Thyroid gland (tissue), 4 donors: ENCODE measurements around the gene DCLK2. TPM values are rescaled to one million over a fixed set of nuclear protein-coding genes. Genes with fewer than 3 reads are reported as not detected.
A peak's percentile ranks its signal among the peaks of the same experiment; 100 is the strongest.

Experiments used
- DNase-seq, 2 donors: peaks; one replicate each; pipeline ENCODE4 v3.0.0-alpha.2; 2019
- H3K27ac ChIP-seq, 3 donors: fragments of 200-600 bp; sonication (generic); 1 replicate in 2 of 3; 2 replicates in 1 of 3; pipeline ENCODE4 v1.5.1; 2016 to 2019; ENCODE audit warnings: mild to moderate bottlenecking in 1 of 3, moderate library complexity in 1 of 3
- H3K27me3 ChIP-seq: fragments of 200-600 bp; sonication (generic); one replicate; pipeline ENCODE4 v1.5.1; 2019
- H3K36me3 ChIP-seq, 2 donors: fragments of 200-600 bp; sonication (generic); one replicate each; pipeline ENCODE4 v1.5.1; 2016 to 2019
- H3K4me1 ChIP-seq, 2 donors: fragments of 200-600 bp; sonication (generic); one replicate each; pipeline ENCODE4 v1.5.1; 2017 to 2019
- H3K4me3 ChIP-seq, 3 donors: fragments of 200-600 bp; sonication (generic); replicated peaks in 1 of 3; 1 replicate in 2 of 3; 2 replicates in 1 of 3; pipeline ENCODE4 v1.5.1; 2016; ENCODE audit warnings: mild to moderate bottlenecking in 1 of 3
- H3K9me3 ChIP-seq: fragments of 200-600 bp; sonication (generic); one replicate; pipeline ENCODE4 v1.5.1; 2017
- POLR2A ChIP-seq, 2 donors: fragments of 450-650 bp; IDR thresholded peaks; one replicate each; pipeline ENCODE4 v1.6.1; 2017; ENCODE audit warnings: antibody characterized with exemption in 2 of 2, mild to moderate bottlenecking in 2 of 2, moderate library complexity in 1 of 2
- WGBS, 2 donors: methylation state at CpG; one replicate each; pipeline ENCODE4 v1.1.5; 2017; 5-methylcytosine and 5-hydroxymethylcytosine counted together
- intact Hi-C: fragments of 100-400 bp; cut with DNase I; formaldehyde crosslinking; loops from one replicate; pipeline ENCODE4 v1.15.1; 2023
- total RNA-seq, 4 donors: library from RNA; depleted of rRNA; stranded (reverse); fragments of >200 nt; gene quantifications; one replicate each; pipeline ENCODE4 v1.2.3, GENCODE V29; 2016
- TF ChIP-seq, protein P1 (sequence below), 6 experiments: fragments of 200-600 bp in 3 of 6; fragments of 450-650 bp in 3 of 6; sonication (generic) in 3 of 6; IDR thresholded peaks; one replicate each; pipeline ENCODE4 v1.5.1; 2016 to 2019; ENCODE audit warnings: antibody characterized with exemption in 6 of 6, mild to moderate bottlenecking in 2 of 6, inconsistent platforms in 1 of 6, moderate library complexity in 1 of 6

The DCLK2 gene
- total RNA-seq, 4 donors from 2014 or later: 6.6 to 19.7 (median 12.3) TPM

GRCh38 chr4:150096625-150097024 lies 18.4 kb downstream of the DCLK2 start:
- H3K36me3 ChIP-seq: no peaks in the 10 kb centered on the region
- no peaks in the 10 kb centered on the region for H3K27me3 ChIP-seq
- intact Hi-C loops: no loop called here
- H3K9me3 ChIP-seq: no peaks in the 10 kb centered on the region
- DNase-seq: peak; percentile 55 to 63
- no peak overlapping the region for H3K27ac ChIP-seq
- peaks cover 0 to 6% of the 10 kb centered on the region in 2 donors for H3K4me1 ChIP-seq
- WGBS, 2 donors: 31 to 47% methylated on average over 3 of the region's 3 CpGs
- H3K4me3 ChIP-seq: no peak overlapping the region
- TF ChIP-seq POLR2A (IDR thresholded peaks at IDR 0.05): no peak
- TF ChIP-seq, protein P1, sequence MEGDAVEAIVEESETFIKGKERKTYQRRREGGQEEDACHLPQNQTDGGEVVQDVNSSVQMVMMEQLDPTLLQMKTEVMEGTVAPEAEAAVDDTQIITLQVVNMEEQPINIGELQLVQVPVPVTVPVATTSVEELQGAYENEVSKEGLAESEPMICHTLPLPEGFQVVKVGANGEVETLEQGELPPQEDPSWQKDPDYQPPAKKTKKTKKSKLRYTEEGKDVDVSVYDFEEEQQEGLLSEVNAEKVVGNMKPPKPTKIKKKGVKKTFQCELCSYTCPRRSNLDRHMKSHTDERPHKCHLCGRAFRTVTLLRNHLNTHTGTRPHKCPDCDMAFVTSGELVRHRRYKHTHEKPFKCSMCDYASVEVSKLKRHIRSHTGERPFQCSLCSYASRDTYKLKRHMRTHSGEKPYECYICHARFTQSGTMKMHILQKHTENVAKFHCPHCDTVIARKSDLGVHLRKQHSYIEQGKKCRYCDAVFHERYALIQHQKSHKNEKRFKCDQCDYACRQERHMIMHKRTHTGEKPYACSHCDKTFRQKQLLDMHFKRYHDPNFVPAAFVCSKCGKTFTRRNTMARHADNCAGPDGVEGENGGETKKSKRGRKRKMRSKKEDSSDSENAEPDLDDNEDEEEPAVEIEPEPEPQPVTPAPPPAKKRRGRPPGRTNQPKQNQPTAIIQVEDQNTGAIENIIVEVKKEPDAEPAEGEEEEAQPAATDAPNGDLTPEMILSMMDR (IDR thresholded peaks at IDR 0.05): no peak

DNA sequence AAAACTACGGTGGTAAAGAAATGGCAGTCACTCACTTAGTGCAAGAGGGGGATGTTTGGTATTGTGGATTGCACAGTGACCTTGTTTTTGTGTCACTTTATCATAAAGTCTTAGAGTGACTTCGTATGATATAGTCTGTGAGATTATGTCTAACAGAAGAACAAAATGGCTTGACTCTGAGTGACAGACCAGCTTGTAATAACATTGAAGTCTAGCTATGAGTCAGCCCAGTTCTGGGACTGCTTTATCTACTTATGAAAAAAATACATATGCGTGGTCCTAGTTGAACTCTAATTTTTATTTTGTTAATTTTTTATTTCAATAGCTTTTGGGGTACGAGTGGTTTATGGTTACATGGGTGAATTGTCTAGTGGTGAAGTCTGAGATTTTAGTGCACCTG lies 20.0 kb downstream of the DCLK2 start:
- Histone ChIP-seq H3K27ac (no peak overlapping the region), H3K9me3 (no peaks in the 10 kb centered on the region), H3K36me3 (no peaks in the 10 kb centered on the region), H3K4me3 (no peak overlapping the region), H3K27me3 (no peaks in the 10 kb centered on the region), H3K4me1 (peaks cover 0 to 6% of the 10 kb centered on the region in 2 donors)
- TF ChIP-seq, protein P1 (IDR thresholded peaks at IDR 0.05): no peak
- no peak for TF ChIP-seq POLR2A (IDR thresholded peaks at IDR 0.05)
- no peak for DNase-seq
- intact Hi-C loops: no loop called here
- WGBS, 2 donors: 82 to 85% methylated on average over 4 of the region's 4 CpGs

DNA sequence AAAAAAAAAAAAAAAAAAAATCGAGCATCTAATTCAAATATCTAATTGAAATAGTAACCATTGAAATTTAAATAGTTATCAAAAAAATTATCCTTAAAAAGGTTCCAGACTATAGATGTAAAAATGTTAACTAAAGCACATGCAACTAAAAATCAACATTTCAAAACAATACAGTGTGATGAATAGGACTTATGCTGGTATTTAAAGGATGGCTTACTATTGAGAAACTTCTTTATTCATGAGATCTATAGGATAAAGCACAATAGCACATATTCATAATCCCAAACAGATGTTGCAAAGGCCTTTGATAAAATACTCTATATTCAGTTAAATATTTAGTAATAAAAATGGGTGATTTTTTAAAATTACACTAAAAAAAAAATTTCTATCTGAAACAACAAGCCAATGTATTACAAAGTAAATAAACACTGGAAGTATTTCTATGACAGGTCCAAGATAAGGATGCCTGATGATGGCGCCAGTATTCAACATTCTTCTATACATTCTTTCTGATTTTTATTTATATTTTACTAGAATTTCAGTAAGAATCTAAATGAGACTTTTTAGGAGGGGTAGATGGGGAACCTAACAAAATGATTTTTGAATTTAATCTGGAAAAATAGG lies 26.3 kb downstream of the DCLK2 start:
- no peaks in the 10 kb centered on the region for H3K4me1 ChIP-seq
- no peaks in the 10 kb centered on the region for H3K27me3 ChIP-seq
- no peak for DNase-seq
- no peaks in the 10 kb centered on the region for H3K36me3 ChIP-seq
- WGBS, 2 donors: 91 to 98% methylated on average over 2 of the region's 2 CpGs
- no peak overlapping the region for H3K27ac ChIP-seq
- intact Hi-C loops: no loop called here
- TF ChIP-seq, protein P1 (IDR thresholded peaks at IDR 0.05): no peak
- no peak for TF ChIP-seq POLR2A (IDR thresholded peaks at IDR 0.05)
- no peaks in the 10 kb centered on the region for H3K9me3 ChIP-seq
- no peak overlapping the region for H3K4me3 ChIP-seq

DNA sequence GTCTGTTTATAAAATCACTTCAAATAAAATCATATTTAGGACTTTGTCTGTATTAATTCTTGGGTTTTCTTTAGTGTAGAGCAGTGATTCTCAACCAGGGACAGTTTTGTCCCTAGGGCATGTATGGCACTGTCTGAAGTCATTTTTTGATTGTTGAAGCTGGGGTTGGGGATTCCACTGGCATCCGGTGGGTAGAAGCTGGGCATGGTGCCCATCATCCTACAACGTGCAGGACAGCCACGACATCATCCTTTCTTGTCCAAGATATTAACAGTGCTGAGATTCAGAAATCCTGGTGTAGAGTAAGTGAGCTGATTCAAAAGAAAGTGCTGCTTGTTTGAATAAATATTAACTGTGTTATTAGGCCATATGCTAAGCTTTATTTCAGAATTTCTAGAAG lies 28.6 kb downstream of the DCLK2 start:
- no peak overlapping the region for H3K27ac ChIP-seq
- intact Hi-C loops: no loop called here
- WGBS, 2 donors: 63 to 74% methylated on average over 3 of the region's 3 CpGs
- H3K4me3 ChIP-seq: no peak overlapping the region
- H3K9me3 ChIP-seq: no peaks in the 10 kb centered on the region
- no peak for DNase-seq
- no peaks in the 10 kb centered on the region for H3K27me3 ChIP-seq
- H3K36me3 ChIP-seq: no peaks in the 10 kb centered on the region
- H3K4me1 ChIP-seq: no peaks in the 10 kb centered on the region
- no peak for TF ChIP-seq POLR2A (IDR thresholded peaks at IDR 0.05)
- TF ChIP-seq, protein P1 (IDR thresholded peaks at IDR 0.05): no peak

DNA sequence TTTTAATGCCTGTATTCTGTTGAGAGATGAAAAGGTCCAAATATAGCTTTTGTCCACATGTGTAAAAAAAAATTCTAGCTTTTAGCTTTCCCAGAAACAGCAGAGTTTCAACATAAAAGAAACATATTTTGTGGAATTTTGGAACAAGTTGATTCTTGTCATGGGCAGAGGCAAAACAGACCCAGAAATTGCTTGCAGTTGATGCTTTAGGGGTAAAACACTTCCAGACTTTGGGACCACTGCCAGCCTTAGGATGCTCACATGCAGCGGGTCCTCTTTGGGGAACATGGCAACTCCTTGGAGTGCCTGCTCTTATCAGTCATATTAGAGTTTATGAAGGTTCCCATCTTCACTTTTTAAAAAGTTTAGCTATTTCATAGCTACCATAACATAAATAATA lies 30.4 kb downstream of the DCLK2 start:
- no peak for DNase-seq
- TF ChIP-seq, protein P1 (IDR thresholded peaks at IDR 0.05): no peak
- TF ChIP-seq POLR2A (IDR thresholded peaks at IDR 0.05): no peak
- H3K4me3 ChIP-seq: no peak overlapping the region
- no peaks in the 10 kb centered on the region for H3K9me3 ChIP-seq
- no peaks in the 10 kb centered on the region for H3K27me3 ChIP-seq
- no peaks in the 10 kb centered on the region for H3K36me3 ChIP-seq
- 89 to 90% methylated on average over 1 of the region's 1 CpG for WGBS, 2 donors
- H3K27ac ChIP-seq: no peak overlapping the region
- H3K4me1 ChIP-seq: no peaks in the 10 kb centered on the region
- intact Hi-C loops: no loop called here
